Smooth muscle cell of the brain vasculature (primary cell): ENCODE measurements around the gene ENAH.
"Not testable (repeated sequence)": the region's sequence is repeated elsewhere in the genome, so short reads cannot be mapped to it uniquely, and the experiment has no call there.

ENCODE experiments used
- DNase-seq: peaks from one replicate; pipeline ENCODE4 v3.0.0-alpha.2; 2012; ENCODE audit warnings: low read depth, low spot score

The ENAH gene

GRCh38 chr1:225532240-225532944 lies 120.5 kb downstream of the ENAH start:
- no peak for DNase-seq

GRCh38 chr1:225529726-225530125 lies 123.2 kb downstream of the ENAH start:
- no peak for DNase-seq

- no peak for DNase-seq
These were observed 125.3 kb downstream of the ENAH start for GRCh38 chr1:225527575-225527974.

- DNase-seq = no peak
These were observed 126.0 kb downstream of the ENAH start for GRCh38 chr1:225526878-225527277.

GRCh38 chr1:225525377-225525776 lies 127.5 kb downstream of the ENAH start:
- DNase-seq = no peak

- DNase-seq = no peak
These were observed 128.4 kb downstream of the ENAH start for GRCh38 chr1:225524570-225524969.

- DNase-seq = no peak
These were observed 129.5 kb downstream of the ENAH start for GRCh38 chr1:225523263-225523950.

GRCh38 chr1:225522588-225523262 lies 130.2 kb downstream of the ENAH start:
- DNase-seq = no peak

- no peak for DNase-seq
These were observed 132.2 kb downstream of the ENAH start for GRCh38 chr1:225520587-225521227.

- DNase-seq = no peak
These were observed 133.6 kb downstream of the ENAH start for GRCh38 chr1:225519166-225519863.

GRCh38 chr1:225517697-225518096 lies 135.2 kb downstream of the ENAH start:
- no peak for DNase-seq

GRCh38 chr1:225517221-225517620 lies 135.7 kb downstream of the ENAH start:
- no peak for DNase-seq

GRCh38 chr1:225514671-225515081 lies 138.2 kb downstream of the ENAH start:
- DNase-seq = no peak

- DNase-seq = not testable (repeated sequence)
These were observed 139.3 kb downstream of the ENAH start for GRCh38 chr1:225513576-225513975.

GRCh38 chr1:225511828-225512381 lies 141.0 kb downstream of the ENAH start:
- no peak for DNase-seq

- not testable (repeated sequence) for DNase-seq
These were observed 142.2 kb downstream of the ENAH start for GRCh38 chr1:225510740-225511139.

GRCh38 chr1:225509770-225510169 lies 143.2 kb downstream of the ENAH start:
- no peak for DNase-seq

- DNase-seq = no peak
These were observed 143.6 kb downstream of the ENAH start for GRCh38 chr1:225509376-225509707.

- peak; percentile 90 for DNase-seq
These were observed 144.2 kb downstream of the ENAH start for GRCh38 chr1:225508538-225509375.

GRCh38 chr1:225506727-225507126 lies 146.2 kb downstream of the ENAH start:
- DNase-seq = no peak
